Adipocyte (in vitro differentiated cells): Measurements from ENCODE around the gene KCTD17.

Source experiments
- DNase-seq: peaks from one replicate; pipeline ENCODE4 v3.0.0-alpha.2; 2015; ENCODE audit warnings: low read depth
- H3K27me3 ChIP-seq: replicated peaks from 2 replicates; pipeline ENCODE4 v1.7.0; 2013; ENCODE audit warnings: mild to moderate bottlenecking, low read length, moderate library complexity; ENCODE audit not compliant: control insufficient read depth, insufficient read depth
- H3K36me3 ChIP-seq: 2 replicates; pipeline ENCODE4 v1.7.0; 2013; ENCODE audit warnings: low read length, mild to moderate bottlenecking, moderate library complexity; ENCODE audit not compliant: control insufficient read depth, insufficient read depth, severe bottlenecking
- H3K4me1 ChIP-seq: 2 replicates; pipeline ENCODE4 v1.7.0; 2013; ENCODE audit warnings: mild to moderate bottlenecking, low read length, moderate library complexity; ENCODE audit not compliant: control insufficient read depth, insufficient read depth
- H3K4me3 ChIP-seq: 2 replicates; pipeline ENCODE4 v1.7.0; 2013; ENCODE audit warnings: mild to moderate bottlenecking, low read length, moderate library complexity
- H3K9ac ChIP-seq: 2 replicates; pipeline ENCODE4 v1.7.0; 2013; ENCODE audit warnings: mild to moderate bottlenecking, low read length, moderate library complexity
- H3K9me3 ChIP-seq: 2 replicates; pipeline ENCODE4 v1.7.0; 2013; ENCODE audit warnings: mild to moderate bottlenecking, low read length, moderate library complexity; ENCODE audit not compliant: control insufficient read depth

KCTD17 gene

GRCh38 chr22:37057226-37057625 lies 5.7 kb downstream of the KCTD17 start:
- Histone ChIP-seq H3K27me3 (no peaks in the 10 kb centered on the region), H3K9me3 (no peaks in the 10 kb centered on the region), H3K36me3 (peaks cover 21% of the 10 kb centered on the region), H3K4me1 (peaks cover 2% of the 10 kb centered on the region), H3K9ac (no peak overlapping the region), H3K4me3 (no peak overlapping the region)
- DNase-seq: no peak

GRCh38 chr22:37057796-37058510 lies 6.4 kb downstream of the KCTD17 start:
- Histone ChIP-seq H3K36me3 (peaks cover 21% of the 10 kb centered on the region), H3K27me3 (no peaks in the 10 kb centered on the region), H3K9ac (no peak overlapping the region), H3K4me3 (no peak overlapping the region), H3K4me1 (no peaks in the 10 kb centered on the region), H3K9me3 (no peaks in the 10 kb centered on the region)
- DNase-seq: no peak

- peaks cover 21% of the 10 kb centered on the region for H3K36me3 ChIP-seq
- no peaks in the 10 kb centered on the region for H3K27me3 ChIP-seq
- H3K4me1 ChIP-seq: no peaks in the 10 kb centered on the region
- DNase-seq: no peak
- H3K4me3 ChIP-seq: no peak overlapping the region
- no peaks in the 10 kb centered on the region for H3K9me3 ChIP-seq
- no peak overlapping the region for H3K9ac ChIP-seq
Observed at GRCh38 chr22:37058917-37059701, 7.6 kb downstream of the KCTD17 start.

GRCh38 chr22:37059876-37060449 lies 8.4 kb downstream of the KCTD17 start:
- Histone ChIP-seq H3K9me3 (no peaks in the 10 kb centered on the region), H3K4me3 (no peak overlapping the region), H3K4me1 (no peaks in the 10 kb centered on the region), H3K9ac (no peak overlapping the region), H3K36me3 (peaks cover 21% of the 10 kb centered on the region), H3K27me3 (no peaks in the 10 kb centered on the region)
- no peak for DNase-seq

- Histone ChIP-seq H3K27me3 (peaks cover 4% of the 10 kb centered on the region), H3K9ac (no peak overlapping the region), H3K9me3 (no peaks in the 10 kb centered on the region), H3K4me1 (no peaks in the 10 kb centered on the region), H3K36me3 (peaks cover 16% of the 10 kb centered on the region), H3K4me3 (no peak overlapping the region)
- no peak for DNase-seq
Observed at GRCh38 chr22:37060801-37061610, 9.5 kb downstream of the KCTD17 start.

GRCh38 chr22:37061611-37062375 lies 10.3 kb downstream of the KCTD17 start:
- H3K9ac ChIP-seq: no peak overlapping the region
- H3K36me3 ChIP-seq: peaks cover 10% of the 10 kb centered on the region
- H3K4me1 ChIP-seq: no peaks in the 10 kb centered on the region
- no peaks in the 10 kb centered on the region for H3K9me3 ChIP-seq
- H3K27me3 ChIP-seq: peaks cover 9% of the 10 kb centered on the region
- no peak overlapping the region for H3K4me3 ChIP-seq
- DNase-seq: no peak

GRCh38 chr22:37062376-37062675 lies 10.8 kb downstream of the KCTD17 start:
- H3K36me3 ChIP-seq: peaks cover 4% of the 10 kb centered on the region
- DNase-seq: no peak
- peaks cover 12% of the 10 kb centered on the region for H3K27me3 ChIP-seq
- no peaks in the 10 kb centered on the region for H3K9me3 ChIP-seq
- no peak overlapping the region for H3K4me3 ChIP-seq
- H3K4me1 ChIP-seq: no peaks in the 10 kb centered on the region
- H3K9ac ChIP-seq: no peak overlapping the region

GRCh38 chr22:37062702-37063381 lies 11.3 kb downstream of the KCTD17 start:
- no peak overlapping the region for H3K9ac ChIP-seq
- DNase-seq: no peak

GRCh38 chr22:37063431-37064420 lies 12.2 kb downstream of the KCTD17 start:
- no peaks in the 10 kb centered on the region for H3K4me1 ChIP-seq
- H3K36me3 ChIP-seq: no peaks in the 10 kb centered on the region
- peaks cover 26% of the 10 kb centered on the region for H3K27me3 ChIP-seq
- no peaks in the 10 kb centered on the region for H3K9me3 ChIP-seq
- no peak overlapping the region for H3K4me3 ChIP-seq
- H3K9ac ChIP-seq: no peak overlapping the region
- no peak for DNase-seq

More at GRCh38 chr22:37062702-37063381, 11.3 kb downstream of the KCTD17 start:
- Histone ChIP-seq H3K27me3 (peaks cover 17% of the 10 kb centered on the region), H3K4me1 (no peaks in the 10 kb centered on the region), H3K36me3 (no peaks in the 10 kb centered on the region), H3K4me3 (no peak overlapping the region), H3K9me3 (no peaks in the 10 kb centered on the region)
